ENCODE results near the gene BMPR1B.

- no peak for TF ChIP-seq TAF1 (IDR thresholded peaks at IDR 0.05; ENCODE audit: borderline replicate concordance, low read depth, low read length)
- TF ChIP-seq POLR2A (IDR thresholded peaks at IDR 0.05; ENCODE audit: low read depth, low read length) = no peak
- no peak for TF ChIP-seq POLR2AphosphoS5 (IDR thresholded peaks at IDR 0.05; ENCODE audit: low read depth, low read length)
These were observed 286.6 kb downstream of the BMPR1B start for GRCh38 chr4:95044324-95044837.

Data from GM12892 (cell line).